GM19239 (cell line): Measurements from ENCODE around the gene POGLUT3.
A peak's percentile ranks its signal among the peaks of the same experiment; 100 is the strongest.

Experiments used
- DNase-seq: peaks from one replicate; pipeline ENCODE4 v3.0.0; 2011; ENCODE audit warnings: low spot score; ENCODE audit not compliant: insufficient read length
- FAIRE-seq: peaks from 2 replicates; lab custom pipeline; 2011; peaks lifted over from hg19 to GRCh38; lab: Jason Lieb, UNC

The POGLUT3 gene

DNA sequence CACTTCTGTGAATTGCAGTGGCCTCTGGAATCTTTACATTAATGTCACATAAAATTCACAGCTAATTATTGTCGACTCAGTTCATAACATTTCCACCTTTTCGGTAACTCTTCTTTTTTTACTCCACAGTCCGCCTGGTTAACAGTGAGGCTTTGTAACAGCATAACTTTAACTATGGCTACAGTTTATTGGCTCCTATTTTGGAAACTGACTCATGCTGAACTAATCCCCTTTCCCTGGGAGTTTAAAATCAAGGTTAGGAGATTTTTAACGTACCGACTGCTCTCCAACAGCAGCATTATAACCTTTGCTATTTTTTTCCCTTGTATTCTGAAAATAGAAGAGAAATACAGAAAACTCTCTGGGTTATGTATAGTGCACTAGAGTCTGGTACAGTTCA is 3.2 kb upstream of the POGLUT3 start:
- FAIRE-seq (no peak), DNase-seq (no peak)

DNA sequence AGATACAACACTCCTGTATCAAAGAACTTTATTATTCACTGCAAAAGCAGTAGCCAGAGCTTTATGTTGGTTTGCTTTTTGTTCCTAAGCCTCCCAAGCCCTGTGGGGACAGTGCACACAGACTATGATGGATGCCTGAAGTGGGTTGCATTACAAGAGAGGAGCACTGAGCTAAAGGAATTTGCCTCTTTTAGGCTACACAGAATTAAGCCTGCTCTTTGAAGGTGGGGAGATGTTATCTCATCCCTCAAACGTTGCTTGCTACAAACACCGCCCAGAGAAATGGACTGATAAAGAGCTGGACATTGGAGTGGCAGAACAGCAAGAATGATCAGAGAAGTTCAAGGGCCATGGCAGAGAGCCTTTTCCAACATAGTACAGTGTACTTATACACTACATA is 2.5 kb upstream of the POGLUT3 start:
- DNase-seq = no peak
- no peak for FAIRE-seq

- FAIRE-seq (no peak), DNase-seq (no peak)
These were observed 2.0 kb upstream of the POGLUT3 start for GRCh38 chr11:108500169-108500568.

- DNase-seq = no peak
- FAIRE-seq = no peak
These were observed 728 bp upstream of the POGLUT3 start for GRCh38 chr11:108498816-108499408.

GRCh38 chr11:108497317-108498045 is 703 bp downstream of the POGLUT3 start:
- peak; percentile 88 for FAIRE-seq
- peak; percentile 52 for DNase-seq

DNA sequence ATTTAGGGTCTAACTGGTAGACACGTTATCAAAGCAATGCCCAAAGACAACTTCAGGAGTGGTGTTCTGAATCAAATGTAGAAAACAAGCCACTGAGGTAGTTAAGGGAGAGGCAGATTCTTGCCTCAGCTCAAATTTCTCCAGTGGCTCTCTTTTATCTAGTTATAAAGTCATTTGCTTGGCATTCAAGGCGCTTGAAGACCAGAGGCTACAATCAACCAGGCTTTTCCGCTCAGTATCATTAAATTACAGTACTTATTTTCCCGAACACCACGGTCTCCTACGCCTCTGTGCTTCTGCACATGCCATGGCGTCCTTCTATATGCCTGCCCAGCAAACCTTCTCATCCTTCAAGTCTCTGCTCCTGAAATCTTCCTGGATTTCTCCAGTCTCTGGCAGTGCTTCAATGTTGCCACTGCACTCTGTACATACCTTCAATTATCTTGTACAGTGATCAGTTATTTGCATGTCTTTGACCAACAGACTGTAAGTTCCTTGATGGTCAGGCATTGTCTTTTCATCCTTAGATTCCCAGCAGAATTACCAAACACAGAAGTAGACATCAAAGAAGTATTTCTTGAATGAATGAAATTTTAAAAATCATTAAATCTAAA is 1.4 kb downstream of the POGLUT3 start:
- DNase-seq = no peak
- peak; percentile 21 for FAIRE-seq

GRCh38 chr11:108495326-108495725 is 2.9 kb downstream of the POGLUT3 start:
- FAIRE-seq = no peak
- no peak for DNase-seq

DNA sequence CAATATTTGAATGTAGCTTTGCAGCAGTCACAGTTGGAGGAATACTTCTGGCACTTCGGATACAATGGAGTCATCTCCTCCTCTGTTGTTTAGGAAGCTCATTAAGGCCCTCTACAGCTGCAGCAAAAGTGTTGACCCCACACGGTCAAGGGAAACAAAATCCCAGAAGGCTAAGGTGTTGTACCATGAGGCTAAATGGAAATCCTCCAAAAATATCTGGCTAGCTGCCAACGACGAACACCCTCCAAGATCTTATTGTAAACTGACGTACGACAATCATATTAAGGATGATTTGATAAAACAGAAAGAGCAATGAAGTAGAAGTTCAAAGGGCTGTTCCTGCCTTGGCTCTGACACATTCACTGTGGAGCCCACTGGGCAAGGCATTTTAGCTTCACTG is 4.0 kb downstream of the POGLUT3 start:
- FAIRE-seq (no peak), DNase-seq (no peak)

GRCh38 chr11:108491936-108492335 is 6.2 kb downstream of the POGLUT3 start:
- peak; percentile 70 for FAIRE-seq
- no peak for DNase-seq

GRCh38 chr11:108486828-108487227 is 11.4 kb downstream of the POGLUT3 start:
- DNase-seq = no peak
- FAIRE-seq = no peak

GRCh38 chr11:108486331-108486730 is 11.9 kb downstream of the POGLUT3 start:
- FAIRE-seq (no peak), DNase-seq (no peak)

DNA sequence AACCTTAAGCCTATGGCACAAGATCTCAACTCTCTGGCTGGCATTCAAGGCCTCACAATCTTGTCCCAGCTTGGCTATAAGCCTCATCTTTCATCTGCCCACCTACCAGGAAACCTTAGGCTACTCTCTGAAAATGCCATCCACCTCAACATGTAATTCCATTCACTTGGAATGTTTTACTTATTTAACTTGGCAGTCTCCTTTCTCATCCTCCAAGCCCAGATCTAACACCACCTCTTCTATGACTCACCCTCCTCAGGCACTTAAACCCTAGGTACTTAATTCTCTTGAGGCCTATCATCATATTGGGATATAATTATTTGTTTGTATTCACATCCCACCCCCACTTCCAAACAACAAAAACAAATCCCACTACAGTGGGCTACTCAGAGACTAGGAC is 15.0 kb downstream of the POGLUT3 start:
- no peak for DNase-seq
- FAIRE-seq = no peak

DNA sequence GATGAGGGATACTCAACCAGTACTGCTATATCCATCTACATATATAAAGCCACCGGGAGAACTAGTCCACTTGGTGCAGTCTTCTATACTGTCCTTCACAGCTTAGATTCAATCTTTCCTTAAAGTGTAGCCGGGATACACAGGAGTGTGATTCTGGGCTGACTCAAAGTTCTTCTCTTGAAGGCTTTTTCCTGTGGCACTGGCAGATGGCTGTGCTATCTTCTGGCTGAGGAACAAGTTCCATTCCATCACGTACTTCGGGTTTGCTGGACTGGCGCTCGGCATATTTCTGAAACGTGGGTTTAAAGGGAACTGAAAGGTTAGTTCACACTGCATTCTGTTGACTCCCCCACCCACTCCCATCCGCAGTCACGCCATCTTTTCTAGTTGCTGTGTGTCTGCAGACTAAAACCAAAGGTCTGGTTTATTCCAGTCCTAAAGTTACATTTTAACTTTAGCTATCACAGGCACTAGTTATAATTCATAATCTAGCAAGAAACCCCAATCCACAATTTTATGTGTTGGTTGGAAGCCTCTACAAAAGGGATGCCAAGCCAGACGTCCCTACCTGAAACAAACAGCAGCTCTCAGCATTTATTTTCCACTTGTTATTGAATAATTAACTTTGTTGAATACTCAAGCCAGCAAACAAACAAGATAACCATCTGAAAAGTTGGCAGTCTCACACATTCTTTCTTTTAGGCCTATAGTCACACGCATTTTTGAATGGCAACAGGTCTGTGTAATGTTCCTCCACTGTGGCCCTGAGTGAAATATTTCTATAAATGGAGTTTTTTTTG is 23.3 kb downstream of the POGLUT3 start:
- DNase-seq (no peak), FAIRE-seq (no peak)

DNA sequence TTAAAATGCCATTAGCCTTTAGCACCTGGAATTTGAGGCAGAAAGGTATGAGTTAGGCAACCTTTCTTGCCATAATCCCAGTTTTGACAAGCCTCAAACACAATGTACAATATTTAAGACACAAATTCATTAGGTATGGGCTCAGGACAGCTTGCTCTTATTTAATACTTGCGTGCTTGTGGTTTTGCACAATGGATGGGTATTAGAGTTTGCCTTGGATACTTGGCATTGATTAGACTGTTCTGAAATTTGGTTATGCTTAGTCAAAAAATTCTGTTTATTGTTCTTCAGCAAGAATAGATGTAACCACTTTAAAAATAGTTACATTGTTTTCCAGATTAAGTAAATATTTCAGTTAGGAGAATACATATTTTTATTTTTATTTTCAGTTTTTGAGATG is 25.5 kb downstream of the POGLUT3 start:
- DNase-seq (no peak), FAIRE-seq (no peak)

DNA sequence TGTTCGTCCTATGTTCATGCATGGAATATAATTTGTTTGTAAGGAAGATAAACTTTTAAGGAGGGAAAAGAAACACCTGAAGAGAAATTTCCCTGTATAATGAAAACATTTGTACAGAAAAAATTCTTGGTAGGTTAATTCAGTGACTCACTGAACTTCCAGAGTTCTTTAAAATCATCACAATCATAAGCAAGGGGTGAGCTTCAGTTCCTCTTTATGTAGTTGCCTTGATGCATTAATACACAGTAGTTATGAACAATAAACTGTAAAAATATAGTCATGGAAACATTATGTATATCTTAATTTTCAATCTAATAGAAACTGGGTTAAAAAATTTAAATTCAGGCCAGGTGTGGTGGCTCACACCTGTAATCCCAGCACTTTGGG is 29.7 kb downstream of the POGLUT3 start:
- DNase-seq (no peak), FAIRE-seq (no peak)

GRCh38 chr11:108467091-108467823 is 30.9 kb downstream of the POGLUT3 start, which contains the start of gene C11orf65:
TSS of gene C11orf65 (minus strand) at chr11:108467529. CDS start at chr11:108461559, 5,970 bp downstream.
- peak; percentile 100 for FAIRE-seq
- DNase-seq = peak; percentile 71

GRCh38 chr11:108466405-108466804 is 31.8 kb downstream of the POGLUT3 start:
- FAIRE-seq (no peak), DNase-seq (no peak)

DNA sequence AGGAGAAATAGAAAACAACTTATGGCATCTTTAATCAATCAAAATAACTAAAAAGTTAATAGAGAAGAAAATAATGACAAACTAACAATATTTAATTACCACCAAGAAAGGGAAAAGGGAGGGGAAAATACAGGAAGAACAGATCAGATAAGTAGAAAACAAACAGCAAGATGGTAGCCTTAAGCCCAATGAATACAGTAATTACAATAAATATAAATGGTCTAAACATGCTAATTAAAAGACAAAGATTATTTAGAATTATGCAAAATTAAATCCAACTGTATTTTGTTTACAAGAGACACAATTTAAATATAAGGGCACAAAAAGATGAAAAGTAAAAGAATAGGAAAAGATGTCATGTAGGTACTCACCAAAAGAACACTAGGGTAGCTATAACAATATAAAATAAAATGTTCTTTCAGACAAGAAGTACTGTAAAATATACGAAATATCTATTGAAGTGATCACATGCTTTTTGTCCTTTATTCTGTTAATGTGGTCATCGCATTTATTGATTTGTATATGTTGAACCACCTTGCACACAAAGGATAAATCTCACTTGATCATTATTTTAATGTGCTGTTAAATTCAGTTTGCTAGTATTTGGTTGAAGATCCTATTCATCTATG is 44.9 kb downstream of the POGLUT3 start:
- FAIRE-seq (no peak), DNase-seq (no peak)
